SK-N-SH treated with all-trans-retinoic acid at 6 μM for 48 hours (cell line): ENCODE results near the gene CDH8.

Experiments used
- ARNTL ChIP-seq: fragments of 450-650 bp; formaldehyde crosslinking; IDR thresholded peaks from 2 replicates; pipeline ENCODE4 v1.5.0; 2020; ENCODE audit warnings: low read depth, mild to moderate bottlenecking, moderate library complexity, borderline replicate concordance
- ESRRG ChIP-seq: fragments of 250-450 bp; sonication (Bioruptor Pico); IDR thresholded peaks from 2 replicates; pipeline ENCODE4 v1.6.1; 2021; ENCODE audit warnings: mild to moderate bottlenecking
- OSR1 ChIP-seq: fragments of 250-450 bp; sonication (Bioruptor Pico); IDR thresholded peaks from 2 replicates; pipeline ENCODE4 v1.8.0; 2022; ENCODE audit warnings: moderate library complexity, mild to moderate bottlenecking, inconsistent platforms
- RARB ChIP-seq: fragments of 250-450 bp; sonication (Bioruptor Pico); IDR thresholded peaks from 2 replicates; pipeline ENCODE4 v1.8.0; 2021; ENCODE audit warnings: mild to moderate bottlenecking, moderate library complexity
- TCF4 ChIP-seq: fragments of 250-450 bp; sonication (Bioruptor Pico); IDR thresholded peaks from 2 replicates; pipeline ENCODE4 v1.8.0; 2021; ENCODE audit warnings: mild to moderate bottlenecking, moderate library complexity, borderline replicate concordance
- ZC3H10 ChIP-seq: fragments of 250-450 bp; sonication (Bioruptor Pico); IDR thresholded peaks from 2 replicates; pipeline ENCODE4 v1.5.1; 2021; ENCODE audit warnings: mild to moderate bottlenecking, moderate library complexity
- ZFP3 ChIP-seq: fragments of 250-450 bp; sonication (Bioruptor Pico); IDR thresholded peaks from 2 replicates; pipeline ENCODE4 v1.5.0; 2020; ENCODE audit warnings: mild to moderate bottlenecking, moderate library complexity
- ZFP30 ChIP-seq: fragments of 450-650 bp; formaldehyde crosslinking; IDR thresholded peaks from 2 replicates; pipeline ENCODE4 v1.5.0; 2022; ENCODE audit warnings: mild to moderate bottlenecking, moderate library complexity
- ZNF70 ChIP-seq: fragments of 450-650 bp; formaldehyde crosslinking; IDR thresholded peaks from 2 replicates; pipeline ENCODE4 v1.5.0; 2020; ENCODE audit warnings: mild to moderate bottlenecking, moderate library complexity
- TF ChIP-seq, protein P1 (sequence below): fragments of 250-450 bp; sonication (Bioruptor Pico); IDR thresholded peaks from 2 replicates; pipeline ENCODE4 v1.8.0; 2020; ENCODE audit warnings: mild to moderate bottlenecking, moderate library complexity, borderline replicate concordance
- TF ChIP-seq, protein P2 (sequence below): fragments of 250-450 bp; sonication (Bioruptor Pico); IDR thresholded peaks from 2 replicates; pipeline ENCODE4 v1.5.1; 2021; ENCODE audit warnings: mild to moderate bottlenecking, moderate library complexity

DNA sequence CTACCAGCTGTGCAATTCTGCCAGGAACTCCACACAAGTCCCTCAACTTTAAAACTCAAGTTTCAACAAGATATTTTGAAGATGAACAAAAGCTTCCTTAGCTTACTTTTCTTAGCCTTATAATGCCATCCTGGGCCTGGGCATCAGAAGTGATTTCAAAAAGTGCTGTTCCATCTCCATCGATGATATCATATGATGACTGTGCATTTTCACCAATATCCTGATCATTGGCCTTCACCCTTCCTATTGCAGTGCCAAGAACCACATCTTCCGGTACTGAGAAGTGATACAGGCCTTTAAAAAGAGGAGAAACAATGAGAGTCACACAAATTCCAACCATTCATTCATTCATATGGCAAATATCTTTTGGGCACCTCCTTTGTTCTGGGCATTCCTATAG lies 215.4 kb downstream of the CDH8 start:
- TF ChIP-seq ESRRG (CRISPR knock-in tag) (no peak), ZFP3 (no peak), RARB (CRISPR knock-in tag) (no peak), TCF4 (CRISPR knock-in tag) (no peak), ZFP30 (CRISPR knock-in tag) (no peak), ZC3H10 (CRISPR knock-in tag) (no peak), OSR1 (no peak), ARNTL (no peak), ZNF70 (CRISPR knock-in tag) (no peak)
- TF ChIP-seq, protein P1, sequence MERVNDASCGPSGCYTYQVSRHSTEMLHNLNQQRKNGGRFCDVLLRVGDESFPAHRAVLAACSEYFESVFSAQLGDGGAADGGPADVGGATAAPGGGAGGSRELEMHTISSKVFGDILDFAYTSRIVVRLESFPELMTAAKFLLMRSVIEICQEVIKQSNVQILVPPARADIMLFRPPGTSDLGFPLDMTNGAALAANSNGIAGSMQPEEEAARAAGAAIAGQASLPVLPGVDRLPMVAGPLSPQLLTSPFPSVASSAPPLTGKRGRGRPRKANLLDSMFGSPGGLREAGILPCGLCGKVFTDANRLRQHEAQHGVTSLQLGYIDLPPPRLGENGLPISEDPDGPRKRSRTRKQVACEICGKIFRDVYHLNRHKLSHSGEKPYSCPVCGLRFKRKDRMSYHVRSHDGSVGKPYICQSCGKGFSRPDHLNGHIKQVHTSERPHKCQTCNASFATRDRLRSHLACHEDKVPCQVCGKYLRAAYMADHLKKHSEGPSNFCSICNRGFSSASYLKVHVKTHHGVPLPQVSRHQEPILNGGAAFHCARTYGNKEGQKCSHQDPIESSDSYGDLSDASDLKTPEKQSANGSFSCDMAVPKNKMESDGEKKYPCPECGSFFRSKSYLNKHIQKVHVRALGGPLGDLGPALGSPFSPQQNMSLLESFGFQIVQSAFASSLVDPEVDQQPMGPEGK (CRISPR knock-in tag): no peak
- TF ChIP-seq, protein P2, sequence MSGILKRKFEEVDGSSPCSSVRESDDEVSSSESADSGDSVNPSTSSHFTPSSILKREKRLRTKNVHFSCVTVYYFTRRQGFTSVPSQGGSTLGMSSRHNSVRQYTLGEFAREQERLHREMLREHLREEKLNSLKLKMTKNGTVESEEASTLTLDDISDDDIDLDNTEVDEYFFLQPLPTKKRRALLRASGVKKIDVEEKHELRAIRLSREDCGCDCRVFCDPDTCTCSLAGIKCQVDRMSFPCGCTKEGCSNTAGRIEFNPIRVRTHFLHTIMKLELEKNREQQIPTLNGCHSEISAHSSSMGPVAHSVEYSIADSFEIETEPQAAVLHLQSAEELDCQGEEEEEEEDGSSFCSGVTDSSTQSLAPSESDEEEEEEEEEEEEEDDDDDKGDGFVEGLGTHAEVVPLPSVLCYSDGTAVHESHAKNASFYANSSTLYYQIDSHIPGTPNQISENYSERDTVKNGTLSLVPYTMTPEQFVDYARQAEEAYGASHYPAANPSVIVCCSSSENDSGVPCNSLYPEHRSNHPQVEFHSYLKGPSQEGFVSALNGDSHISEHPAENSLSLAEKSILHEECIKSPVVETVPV: no peak
